ENCODE measurements around the gene ZNF559.

GRCh38 chr19:9354651-9355050, 30.7 kb downstream of the ZNF559 start:
- TF ChIP-seq CTCF (conservative IDR thresholded peaks at IDR 0.05): no peak
- TF ChIP-seq EZH2 (IDR thresholded peaks at IDR 0.05; ENCODE audit: low read depth): no peak

Measured in PC-9 (cell line).